Measurements from ENCODE around the gene RNF144A.

DNA sequence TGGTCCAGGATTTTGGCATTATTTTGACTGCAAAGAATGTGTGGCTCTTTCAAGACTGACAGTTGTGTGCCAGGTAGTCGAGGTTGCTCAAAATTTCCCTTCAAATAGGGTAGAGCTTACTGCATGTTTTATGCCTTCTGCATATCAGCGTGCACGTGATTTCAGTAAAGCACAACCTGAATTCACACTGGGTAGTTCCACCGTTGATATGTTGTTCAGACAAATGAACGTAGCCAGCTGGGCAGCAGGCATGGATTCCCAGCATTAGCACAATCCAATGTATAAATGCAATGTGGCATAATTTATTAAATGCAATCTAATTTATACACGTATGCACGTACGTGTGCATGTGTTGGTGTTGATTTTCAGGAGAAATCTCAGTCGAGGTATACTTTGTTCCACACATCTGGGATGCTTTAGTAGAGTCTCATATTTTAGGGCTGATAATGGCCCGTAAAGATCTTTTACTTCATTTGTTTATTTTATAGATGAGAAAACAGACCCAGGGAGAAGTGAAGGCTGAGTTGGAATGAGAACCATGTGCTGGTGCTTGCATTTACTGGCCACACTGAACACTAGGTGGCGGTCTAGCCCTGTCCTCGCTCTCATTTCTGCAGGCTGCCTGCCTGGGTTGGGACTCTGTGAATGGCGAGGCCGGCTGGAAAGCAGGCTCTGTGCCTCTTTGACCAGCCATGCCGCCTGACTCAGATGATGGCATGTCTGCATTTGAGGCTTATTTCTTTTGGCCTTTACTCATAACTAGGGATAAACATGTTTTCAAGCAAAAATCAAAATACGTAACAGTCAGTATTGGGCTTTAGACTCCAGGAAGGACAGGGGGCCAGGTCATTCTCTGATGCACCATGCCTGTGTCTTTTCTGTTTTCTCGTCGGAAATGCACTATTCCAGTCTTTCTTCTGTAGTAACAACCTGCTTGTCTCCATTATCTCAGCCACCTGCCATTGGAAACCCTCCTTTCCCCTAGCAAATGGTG, 120.4 kb downstream of the RNF144A start:
- TF ChIP-seq, protein P1, sequence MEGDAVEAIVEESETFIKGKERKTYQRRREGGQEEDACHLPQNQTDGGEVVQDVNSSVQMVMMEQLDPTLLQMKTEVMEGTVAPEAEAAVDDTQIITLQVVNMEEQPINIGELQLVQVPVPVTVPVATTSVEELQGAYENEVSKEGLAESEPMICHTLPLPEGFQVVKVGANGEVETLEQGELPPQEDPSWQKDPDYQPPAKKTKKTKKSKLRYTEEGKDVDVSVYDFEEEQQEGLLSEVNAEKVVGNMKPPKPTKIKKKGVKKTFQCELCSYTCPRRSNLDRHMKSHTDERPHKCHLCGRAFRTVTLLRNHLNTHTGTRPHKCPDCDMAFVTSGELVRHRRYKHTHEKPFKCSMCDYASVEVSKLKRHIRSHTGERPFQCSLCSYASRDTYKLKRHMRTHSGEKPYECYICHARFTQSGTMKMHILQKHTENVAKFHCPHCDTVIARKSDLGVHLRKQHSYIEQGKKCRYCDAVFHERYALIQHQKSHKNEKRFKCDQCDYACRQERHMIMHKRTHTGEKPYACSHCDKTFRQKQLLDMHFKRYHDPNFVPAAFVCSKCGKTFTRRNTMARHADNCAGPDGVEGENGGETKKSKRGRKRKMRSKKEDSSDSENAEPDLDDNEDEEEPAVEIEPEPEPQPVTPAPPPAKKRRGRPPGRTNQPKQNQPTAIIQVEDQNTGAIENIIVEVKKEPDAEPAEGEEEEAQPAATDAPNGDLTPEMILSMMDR (IDR thresholded peaks at IDR 0.05 in 2 of 3, conservative IDR thresholded peaks at IDR 0.05 in 1 of 3; ENCODE audit: borderline replicate concordance in 1 of 3, insufficient read depth in 1 of 3, low read depth in 2 of 3, low read length in 2 of 3) = peak; percentile 40 to 82 (median 74); a peak in 5 of 6 replicates
- TF ChIP-seq POLR2AphosphoS5 (IDR thresholded peaks at IDR 0.05; ENCODE audit: low read depth, low read length) = no peak
- no peak for TF ChIP-seq POLR2A (IDR thresholded peaks at IDR 0.05; ENCODE audit: borderline replicate concordance, extremely low read depth, insufficient read depth, insufficient read length)
- no peak for TF ChIP-seq SIN3A (IDR thresholded peaks at IDR 0.05; ENCODE audit: low read depth)
- no peak for TF ChIP-seq EZH2 (IDR thresholded peaks at IDR 0.05)

Data from HCT116 (cell line).